Kasumi-1 (cell line): ENCODE results near the gene SPOCK3.
"Not testable (repeated sequence)": the region's sequence is repeated elsewhere in the genome, so short reads cannot be mapped to it uniquely, and the experiment has no call there.

ENCODE experiments used
- DNase-seq, 2 experiments: peaks; one replicate each; lab custom pipeline; 2025; lab: John Stamatoyannopoulos, UW

SPOCK3 gene

GRCh38 chr4:167035390-167035789, 198.9 kb downstream of the SPOCK3 start:
- no peak for DNase-seq

DNA sequence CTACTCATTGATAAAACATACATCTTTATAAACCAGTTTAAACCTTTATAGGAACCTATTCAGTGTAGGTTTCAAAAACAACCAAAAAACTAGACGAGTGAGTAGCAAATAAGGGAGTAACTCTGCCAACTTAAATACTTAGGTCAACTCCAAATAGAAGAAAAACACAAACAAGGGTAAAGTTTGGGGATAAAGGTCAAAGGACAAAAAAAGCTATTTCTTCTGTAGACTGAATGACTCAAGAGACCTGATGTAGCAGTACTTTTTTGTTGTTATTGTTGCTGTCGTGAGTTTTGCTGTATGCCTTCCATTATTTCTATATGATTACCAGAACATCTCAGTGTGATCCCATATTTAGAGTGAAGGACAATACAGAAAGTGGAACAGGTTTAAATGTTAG, 199.3 kb downstream of the SPOCK3 start:
- no peak for DNase-seq

GRCh38 chr4:167032871-167033270, 201.4 kb downstream of the SPOCK3 start:
- DNase-seq, result no peak

DNA sequence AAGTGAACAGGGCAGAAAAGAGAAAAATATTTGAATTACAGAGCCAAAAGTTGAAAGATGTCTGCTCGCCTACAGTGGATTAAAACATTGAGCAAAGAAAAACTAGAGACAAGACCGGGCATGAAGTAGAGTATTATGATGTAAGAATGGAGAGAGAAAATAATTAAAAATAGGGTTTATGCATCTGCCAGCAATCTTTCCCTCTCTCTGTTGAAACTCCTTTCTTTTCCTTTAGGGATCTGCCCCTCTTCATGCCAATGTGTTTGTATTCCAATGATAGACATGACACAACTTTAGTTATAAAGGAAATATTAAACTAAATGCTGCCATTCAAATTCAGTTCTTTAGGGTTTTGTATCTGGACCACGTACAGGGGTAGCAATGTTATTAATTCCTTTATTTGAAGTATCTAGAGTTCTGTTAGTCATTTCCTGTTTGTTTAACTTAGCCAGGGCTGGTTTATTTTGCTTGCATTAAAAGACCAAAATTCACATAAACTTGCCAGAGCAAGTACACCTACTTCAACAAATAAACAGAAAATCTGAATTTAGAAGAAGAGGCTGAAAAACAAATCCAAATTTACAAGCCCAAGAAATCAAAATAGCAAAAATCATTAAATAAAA, 202.6 kb downstream of the SPOCK3 start:
- no peak for DNase-seq

- no peak for DNase-seq
Measured at GRCh38 chr4:167028976-167029375, 205.3 kb downstream of the SPOCK3 start.

GRCh38 chr4:167025670-167026069, 208.6 kb downstream of the SPOCK3 start:
- DNase-seq, result no peak

DNA sequence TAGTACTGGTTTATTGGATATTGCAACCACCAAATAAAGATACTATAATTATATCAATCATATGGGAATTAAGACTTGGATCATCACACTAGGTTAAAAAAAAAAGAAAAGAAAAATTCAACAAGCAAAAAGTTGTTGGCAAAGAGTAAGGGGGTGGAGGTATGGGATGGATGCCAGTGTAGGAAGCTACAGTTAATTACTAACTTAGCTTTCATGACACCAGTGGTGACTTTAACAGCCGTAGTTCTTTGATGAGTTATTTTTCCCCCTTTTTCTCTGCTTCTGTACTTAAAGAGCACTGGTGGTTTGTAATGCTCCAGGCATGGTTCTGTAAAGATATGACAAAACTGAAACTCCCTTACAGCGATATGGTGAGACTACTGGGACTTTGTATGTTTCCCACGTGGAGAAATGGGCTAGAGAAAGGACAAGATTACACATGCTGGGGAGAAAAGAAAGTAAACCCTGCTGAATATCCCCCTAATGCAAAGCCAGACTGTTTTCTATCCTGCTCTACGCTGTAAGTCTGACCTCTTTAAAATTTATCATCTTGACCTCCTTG, 210.8 kb downstream of the SPOCK3 start:
- no peak for DNase-seq

DNA sequence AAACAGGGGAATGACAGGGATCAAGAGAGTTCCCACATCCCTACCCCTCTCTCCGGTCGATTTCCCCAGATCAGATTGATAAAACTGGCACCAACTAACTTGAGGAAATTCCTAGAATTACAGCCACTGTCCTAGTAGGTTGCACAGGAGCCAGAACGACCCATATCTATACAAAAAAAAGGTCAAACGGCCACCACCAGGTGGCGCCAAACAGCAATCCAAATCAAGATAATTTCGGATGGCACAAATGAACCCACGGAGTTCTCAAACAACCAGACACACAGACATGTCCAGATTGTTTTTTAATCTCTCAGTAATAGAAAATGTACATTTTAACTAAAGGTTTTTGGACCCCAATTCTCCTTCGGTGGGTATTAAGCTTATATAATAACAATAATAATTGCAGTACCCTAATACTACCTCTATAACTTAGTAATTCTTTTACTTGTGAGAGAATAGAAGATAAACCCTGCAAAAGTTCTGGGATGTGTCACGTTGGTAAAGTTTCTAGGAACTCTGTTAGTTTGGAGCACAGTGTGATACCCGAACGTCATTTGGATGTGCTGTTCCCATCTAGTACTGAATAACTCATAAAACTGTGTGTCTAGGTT, 212.6 kb downstream of the SPOCK3 start:
- peak; percentile 65 to 70 for DNase-seq

DNA sequence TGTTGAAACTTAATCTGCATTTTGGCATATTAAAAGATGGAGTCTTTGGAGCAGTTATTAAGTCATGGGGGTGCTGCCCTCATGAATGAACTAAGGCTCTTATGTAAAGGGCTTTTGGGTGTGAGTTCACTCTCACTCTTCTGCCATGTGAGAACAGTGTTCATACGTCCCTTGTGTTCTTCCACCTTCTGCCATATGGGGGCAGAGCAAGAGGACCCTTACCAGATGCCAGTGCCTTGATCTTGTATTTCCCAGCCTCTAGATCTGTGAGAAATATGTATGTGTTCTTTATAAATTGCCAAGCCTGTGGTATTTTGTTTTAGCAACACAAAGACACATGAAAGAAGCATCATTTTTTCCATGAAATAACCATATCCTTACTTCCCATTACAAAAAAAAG, 213.9 kb downstream of the SPOCK3 start:
- DNase-seq, result peak; percentile 50 to 63

- DNase-seq, result no peak
Measured at GRCh38 chr4:167014944-167015343, 219.3 kb downstream of the SPOCK3 start.

GRCh38 chr4:167003326-167003725, 231.0 kb downstream of the SPOCK3 start:
- DNase-seq, result no peak

DNA sequence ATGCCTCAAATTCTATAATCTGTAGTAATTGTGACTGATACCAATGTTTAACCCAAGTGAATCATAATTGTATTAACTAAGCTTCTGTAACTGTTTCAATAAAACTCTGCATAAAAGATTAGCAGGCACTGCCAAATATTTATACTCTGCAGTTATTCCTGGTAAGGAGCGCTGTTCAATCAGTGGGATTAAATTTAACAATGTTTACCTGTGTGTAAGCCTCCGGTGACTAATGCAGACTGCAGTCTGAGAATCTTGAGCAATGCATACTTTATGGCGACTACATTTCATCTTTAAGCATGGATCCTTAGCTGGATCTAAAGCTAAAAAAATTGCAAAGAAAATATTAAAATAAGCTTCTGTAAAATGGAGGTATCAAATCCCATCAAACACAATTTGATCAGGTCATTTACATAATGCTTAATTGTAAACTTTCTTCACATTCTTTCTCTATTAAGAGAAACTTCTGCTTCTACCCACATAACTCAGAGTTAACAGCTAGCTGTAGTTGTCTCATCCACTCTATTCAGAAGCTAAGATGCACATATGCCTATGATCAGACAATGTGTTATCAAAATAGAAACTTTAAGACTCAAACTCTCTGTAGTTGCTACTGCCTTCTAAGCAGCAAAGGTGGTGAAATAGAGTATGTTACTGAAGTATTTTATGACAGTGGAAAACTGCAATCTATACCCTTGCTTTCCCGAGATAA, 234.0 kb downstream of the SPOCK3 start:
- no peak for DNase-seq

GRCh38 chr4:166996216-166996615, 238.1 kb downstream of the SPOCK3 start:
- DNase-seq, result no peak

DNA sequence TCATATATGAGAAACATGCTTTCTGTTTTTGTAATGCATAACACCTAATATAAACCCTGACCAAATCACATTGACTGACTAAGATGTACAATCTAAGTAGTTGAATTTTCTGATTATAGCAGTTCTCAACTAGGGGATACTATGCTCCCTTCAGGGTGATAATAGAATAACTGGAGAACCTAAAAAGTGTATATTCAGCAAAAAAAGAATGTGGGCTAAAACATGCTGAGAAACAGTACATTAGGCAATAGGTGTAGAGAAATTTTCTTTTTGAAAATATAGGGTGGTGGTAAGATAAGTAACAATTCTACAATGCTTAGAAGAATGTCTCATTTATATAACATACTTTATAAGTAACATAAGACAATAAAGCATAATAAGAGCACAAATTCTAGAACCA, 239.6 kb downstream of the SPOCK3 start:
- no peak for DNase-seq

GRCh38 chr4:166991006-166991561, 243.2 kb downstream of the SPOCK3 start:
- DNase-seq, result no peak

DNA sequence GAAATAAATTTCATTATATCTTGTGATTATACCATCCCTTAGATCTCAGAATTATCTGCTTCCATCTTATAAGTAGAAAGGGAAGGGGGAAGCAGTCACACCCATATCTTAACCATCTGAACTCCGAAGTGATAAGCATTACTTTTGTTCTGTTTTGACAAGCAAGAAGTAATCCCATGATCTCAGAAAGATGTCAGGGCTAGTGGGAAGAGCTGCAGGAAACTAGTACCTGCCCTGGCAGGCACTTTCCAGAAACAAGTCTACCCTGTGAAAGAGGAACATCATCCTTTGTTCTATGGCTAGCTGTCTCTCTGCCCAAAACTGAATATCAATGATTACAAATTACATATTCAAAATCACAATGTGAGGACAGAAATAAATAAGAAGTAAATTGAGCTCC, 244.4 kb downstream of the SPOCK3 start:
- DNase-seq, result no peak

DNA sequence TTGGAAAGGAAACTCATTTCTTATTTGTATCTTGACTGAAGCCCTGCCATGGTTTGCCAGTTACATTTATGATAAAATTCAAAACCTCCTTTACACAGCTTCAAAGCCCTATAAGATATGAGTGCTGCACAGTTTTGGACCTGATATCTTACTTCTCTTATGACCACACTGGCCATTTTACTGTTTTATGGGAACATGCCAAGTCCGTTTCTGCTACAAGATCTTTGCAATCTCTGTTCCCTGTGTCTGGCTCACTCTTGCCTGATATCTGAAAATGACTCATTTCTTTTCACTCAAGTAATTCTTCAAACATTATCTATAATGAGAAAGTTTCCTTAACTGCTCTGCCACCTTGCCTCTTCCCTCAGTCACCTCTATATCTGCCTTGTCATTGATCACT, 247.3 kb downstream of the SPOCK3 start:
- DNase-seq, result no peak

DNA sequence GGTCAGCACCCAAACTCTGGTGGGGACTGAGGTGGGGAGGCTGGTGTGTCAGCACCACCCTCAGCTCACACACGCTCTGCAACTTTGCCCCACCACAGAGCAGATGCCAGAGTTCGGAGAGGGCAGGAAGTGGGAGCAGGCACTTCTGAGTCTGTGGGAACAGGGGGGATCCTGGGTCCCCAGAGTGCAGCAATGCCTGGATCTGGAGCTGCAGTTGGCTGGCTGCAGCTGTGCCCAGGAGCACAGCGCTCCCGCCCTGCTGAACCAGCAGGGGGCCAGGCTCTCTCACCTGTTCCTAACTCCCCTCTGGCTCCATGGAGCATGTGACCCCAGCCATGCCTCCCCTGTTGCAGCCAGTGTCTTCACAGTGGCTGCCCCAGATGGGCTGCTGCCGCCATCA, 252.4 kb downstream of the SPOCK3 start:
- no peak for DNase-seq

GRCh38 chr4:166980419-166980818, 253.9 kb downstream of the SPOCK3 start:
- no peak for DNase-seq

DNA sequence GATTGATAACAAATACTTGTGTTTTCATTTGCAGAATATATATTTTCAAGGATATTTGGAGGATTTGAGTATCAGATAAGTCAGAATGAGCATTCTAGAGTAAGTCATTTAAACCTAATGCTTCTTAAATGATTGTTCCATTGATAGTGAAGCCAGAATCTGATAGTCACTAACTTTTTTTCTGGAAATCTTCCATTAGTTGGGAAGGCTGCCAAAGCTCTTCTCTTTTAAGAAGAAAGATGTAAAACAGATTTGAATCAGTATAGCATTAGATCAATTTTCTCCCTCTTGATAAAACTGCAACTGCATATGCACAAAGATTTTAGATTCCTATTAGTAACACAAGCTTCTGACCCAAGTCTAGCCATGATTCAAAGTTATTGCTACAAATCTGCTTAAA, 256.7 kb downstream of the SPOCK3 start:
- DNase-seq, result no peak

- no peak for DNase-seq
Measured at GRCh38 chr4:166972071-166972470, 262.2 kb downstream of the SPOCK3 start.

DNA sequence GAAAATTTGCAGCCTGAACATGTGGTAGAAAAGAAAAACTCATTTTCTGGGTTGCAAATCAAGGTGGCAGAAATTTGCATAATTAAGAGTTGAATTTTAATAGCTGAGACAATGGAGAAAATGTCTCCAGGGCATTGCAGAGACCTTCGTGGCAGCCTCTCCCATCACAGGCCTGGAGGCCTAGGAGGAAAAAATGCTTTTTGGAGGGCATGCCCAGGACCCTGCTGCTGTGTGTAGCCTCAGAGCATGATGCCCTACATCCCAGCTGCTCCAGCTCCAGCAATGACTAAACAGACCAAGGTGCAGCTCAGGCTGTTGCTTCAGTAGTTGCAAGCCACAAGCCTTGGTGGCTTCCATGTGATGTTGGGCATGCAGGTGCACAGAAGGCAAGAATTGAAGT, 266.1 kb downstream of the SPOCK3 start:
- not testable (repeated sequence) for DNase-seq

DNA sequence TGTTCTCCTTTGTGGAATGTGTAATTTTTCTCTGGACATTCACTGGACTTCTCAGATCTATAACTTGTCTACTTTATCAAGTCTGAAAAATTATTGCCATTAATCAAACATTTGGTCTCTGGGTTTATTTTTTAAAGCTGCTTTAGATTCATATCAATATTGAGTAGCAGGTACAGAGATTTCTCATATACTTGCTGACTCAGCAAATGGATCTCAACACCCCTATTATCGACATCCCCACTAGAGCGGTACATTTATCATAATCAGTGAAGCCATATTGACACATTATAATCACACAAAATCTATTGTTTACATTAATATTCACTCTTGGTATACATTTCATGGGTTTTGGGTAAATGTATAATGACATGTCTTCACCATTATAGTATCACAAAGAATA, 268.7 kb downstream of the SPOCK3 start:
- no peak for DNase-seq
